Osteocyte (in vitro differentiated cells): ENCODE measurements around the gene FNDC11. TPM values are rescaled to one million over a fixed set of nuclear protein-coding genes. Genes with fewer than 3 reads are reported as not detected.

Source experiments
- DNase-seq: peaks from one replicate; pipeline ENCODE4 v3.0.0; 2021; ENCODE audit warnings: mixed read lengths; ENCODE audit not compliant: unreplicated experiment; ENCODE audit errors: extremely low spot score
- H3K27ac Mint-ChIP-seq: one replicate; pipeline ENCODE4 v1.8.0; 2021; ENCODE audit warnings: mild to moderate bottlenecking, mixed read lengths; ENCODE audit not compliant: unreplicated experiment
- H3K27me3 Mint-ChIP-seq: one replicate; pipeline ENCODE4 v1.8.0; 2021; ENCODE audit warnings: mixed read lengths; ENCODE audit not compliant: unreplicated experiment
- H3K36me3 Mint-ChIP-seq: one replicate; pipeline ENCODE4 v1.8.0; 2021; ENCODE audit warnings: mixed read lengths; ENCODE audit not compliant: unreplicated experiment
- H3K4me1 Mint-ChIP-seq: one replicate; pipeline ENCODE4 v1.8.0; 2021; ENCODE audit warnings: mixed read lengths; ENCODE audit not compliant: unreplicated experiment
- H3K4me3 Mint-ChIP-seq: one replicate; pipeline ENCODE4 v1.8.0; 2021; ENCODE audit warnings: mild to moderate bottlenecking, moderate library complexity, mixed read lengths; ENCODE audit not compliant: unreplicated experiment
- H3K9me3 Mint-ChIP-seq: one replicate; pipeline ENCODE4 v1.8.0; 2021; ENCODE audit warnings: mixed read lengths; ENCODE audit not compliant: unreplicated experiment
- CTCF ChIP-seq: fragments of 200-600 bp; sonication (generic); IDR thresholded peaks from 2 replicates; pipeline ENCODE4 v1.5.0; 2021; ENCODE audit warnings: antibody characterized with exemption, mild to moderate bottlenecking, moderate library complexity
- total RNA-seq: library from RNA; stranded (reverse); gene quantifications from 2 replicates; pipeline ENCODE4 v1.2.1, GENCODE V29; 2021

FNDC11 gene
- total RNA-seq, 1 donor from 2014 or later, result 0.13 TPM

DNA sequence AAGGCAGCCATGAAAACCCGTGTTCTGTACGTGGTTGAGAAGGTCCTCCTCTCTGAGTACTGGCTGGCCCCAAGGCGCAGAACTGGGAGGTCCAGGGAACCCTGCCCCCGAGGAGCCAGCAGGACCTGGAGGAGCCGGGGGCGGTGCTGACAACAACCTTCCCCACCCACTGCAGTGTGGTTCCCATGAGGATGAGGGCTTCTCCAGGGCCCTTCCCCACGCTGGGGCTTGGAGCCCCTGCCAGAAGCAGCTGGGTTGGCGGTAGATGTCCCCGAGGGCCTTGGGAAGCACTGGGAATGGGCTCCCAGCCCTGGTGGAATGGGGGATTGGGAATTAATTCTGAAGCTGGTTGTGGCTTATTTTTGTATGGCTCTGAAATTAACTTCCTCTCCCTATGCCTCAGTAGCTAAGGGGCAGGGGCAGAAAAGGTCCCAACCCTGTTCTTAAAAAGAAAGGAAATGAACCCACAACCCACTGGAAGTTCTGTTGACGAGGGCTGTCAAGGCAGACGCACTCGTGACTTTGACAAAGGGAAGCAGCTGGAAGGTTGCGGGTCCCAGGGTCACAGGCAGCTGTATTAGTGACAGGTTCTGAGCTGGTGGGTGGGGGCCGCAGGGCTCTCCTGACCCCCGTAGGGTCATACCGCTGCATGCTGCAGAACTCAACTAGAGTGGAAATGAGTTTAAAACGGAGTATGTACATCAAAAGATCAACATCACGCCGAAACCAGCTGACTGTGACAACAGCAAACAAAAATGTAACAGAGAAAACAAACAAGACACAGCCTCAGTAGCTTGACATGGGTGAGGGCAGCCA, 34.0 kb downstream of the FNDC11 start:
- no peak for TF ChIP-seq CTCF
- Mint-ChIP-seq H3K9me3 (no peaks in the 10 kb centered on the region), H3K36me3 (peaks cover 10% of the 10 kb centered on the region), H3K4me3 (no peak overlapping the region), H3K4me1 (peaks cover 2% of the 10 kb centered on the region), H3K27me3 (no peaks in the 10 kb centered on the region), H3K27ac (no peak overlapping the region)
- DNase-seq, result no peak

GRCh38 chr20:63588641-63589041, 34.7 kb downstream of the FNDC11 start:
- Mint-ChIP-seq H3K4me1 (no peaks in the 10 kb centered on the region), H3K27me3 (no peaks in the 10 kb centered on the region), H3K9me3 (no peaks in the 10 kb centered on the region), H3K27ac (no peak overlapping the region), H3K36me3 (peaks cover 16% of the 10 kb centered on the region), H3K4me3 (no peak overlapping the region)
- TF ChIP-seq CTCF, result no peak
- no peak for DNase-seq

DNA sequence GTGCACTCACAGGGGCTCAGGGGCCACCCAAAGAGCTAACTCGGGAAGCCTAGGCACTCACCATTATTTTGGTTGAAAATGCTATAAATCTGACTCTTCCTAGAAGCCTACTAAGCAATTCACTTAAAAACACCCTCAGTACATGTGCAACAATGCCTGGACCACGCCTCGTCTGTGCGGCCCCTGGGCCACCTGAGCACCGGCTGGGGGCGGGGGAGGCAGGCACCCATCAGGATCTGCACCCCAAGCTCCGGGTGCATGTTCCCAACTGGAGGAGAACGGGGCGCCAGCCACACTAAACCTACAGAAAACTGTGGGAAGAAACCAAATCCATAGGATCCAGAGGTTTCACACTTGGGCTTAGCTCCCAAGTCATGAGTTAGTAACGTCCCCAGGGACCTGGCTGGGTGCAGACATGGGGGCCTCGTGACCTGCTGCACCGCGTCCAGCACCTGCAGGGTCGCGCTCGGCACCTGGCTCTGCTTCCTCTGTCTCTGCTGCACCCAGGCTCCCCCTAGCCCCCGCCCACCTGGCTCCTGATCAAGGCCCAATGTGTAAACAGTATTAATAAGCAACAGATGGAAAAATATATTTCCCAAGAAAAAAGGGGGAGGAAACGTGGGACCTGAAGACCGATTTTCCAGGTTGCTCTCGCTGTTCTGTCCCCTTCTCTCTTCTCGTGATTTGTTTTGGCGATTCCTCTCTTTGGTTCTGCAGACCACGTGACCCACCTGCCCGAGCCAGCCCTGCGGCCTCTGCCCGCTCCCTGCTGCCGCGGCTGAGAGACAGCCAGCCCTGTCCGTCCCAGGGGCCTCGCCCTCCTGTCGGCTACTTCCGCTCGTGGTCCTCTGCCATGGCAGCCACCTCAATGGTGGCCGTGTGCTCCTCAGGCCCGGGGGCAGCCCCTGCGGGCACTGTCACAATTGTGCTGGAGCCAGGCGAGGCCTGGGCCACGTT, 35.6 kb downstream of the FNDC11 start:
- H3K27ac Mint-ChIP-seq, result no peak overlapping the region
- no peak for DNase-seq
- no peak for TF ChIP-seq CTCF
- no peaks in the 10 kb centered on the region for H3K4me1 Mint-ChIP-seq
- H3K27me3 Mint-ChIP-seq, result no peaks in the 10 kb centered on the region
- H3K9me3 Mint-ChIP-seq, result no peaks in the 10 kb centered on the region
- no peak overlapping the region for H3K4me3 Mint-ChIP-seq
- peaks cover 16% of the 10 kb centered on the region for H3K36me3 Mint-ChIP-seq

DNA sequence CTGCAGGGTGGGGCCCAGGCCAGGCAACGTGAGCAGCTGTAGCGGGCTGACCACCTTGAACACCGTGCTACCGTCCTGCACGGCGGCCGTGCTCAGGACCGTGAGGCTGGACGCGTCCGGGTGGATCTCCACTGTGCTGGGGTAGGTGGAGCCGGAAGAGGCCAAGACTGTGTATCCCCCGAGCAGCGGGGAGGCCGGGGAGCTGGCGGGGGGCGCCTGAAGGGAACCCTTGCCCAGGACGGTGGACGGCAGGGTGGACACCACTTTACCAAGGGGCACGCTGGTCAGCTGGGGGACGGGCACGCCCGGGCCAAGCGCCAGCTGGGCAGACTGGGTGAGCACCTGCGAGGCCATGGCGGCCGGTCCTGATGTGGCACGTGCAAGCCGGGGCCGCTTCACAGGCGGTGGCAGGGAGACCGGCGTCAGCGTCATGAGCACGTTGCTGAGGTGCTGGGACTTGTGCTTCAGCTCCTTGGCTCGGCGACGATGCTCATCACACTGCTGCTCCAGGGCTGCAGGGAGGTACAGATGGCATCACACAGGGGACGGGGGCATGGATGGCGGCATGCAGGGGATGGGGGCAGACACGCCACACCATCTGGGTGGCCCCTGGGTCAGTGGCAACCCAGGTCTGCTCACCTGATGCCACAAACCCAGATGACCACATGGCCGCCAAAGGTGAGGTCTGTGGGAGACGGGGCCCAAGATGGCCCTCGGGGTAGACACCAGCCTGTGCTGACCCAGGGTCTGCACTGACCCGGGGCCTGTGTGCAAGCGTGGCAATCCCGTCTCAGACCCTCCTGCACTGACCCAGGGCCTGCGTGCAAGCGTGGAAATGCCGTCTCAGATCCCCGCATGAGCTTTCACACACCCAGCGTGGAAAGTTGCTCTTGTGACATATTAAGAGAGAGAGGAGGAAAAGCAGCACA, 36.5 kb downstream of the FNDC11 start:
- Mint-ChIP-seq H3K27ac (no peak overlapping the region), H3K4me1 (no peaks in the 10 kb centered on the region), H3K36me3 (peaks cover 20% of the 10 kb centered on the region), H3K27me3 (no peaks in the 10 kb centered on the region), H3K9me3 (no peaks in the 10 kb centered on the region), H3K4me3 (no peak overlapping the region)
- DNase-seq, result no peak
- no peak for TF ChIP-seq CTCF
